Activated CD4-positive, alpha-beta T cell treated with anti-CD3 and anti-CD28 coated beads for 1 hour (primary cell): ENCODE results near the gene SERBP1.
"Not testable (repeated sequence)": the region's sequence is repeated elsewhere in the genome, so short reads cannot be mapped to it uniquely, and the experiment has no call there.

Experiments
- DNase-seq: peaks from one replicate; pipeline ENCODE4 v3.0.0-alpha.2; 2020

Gene SERBP1

GRCh38 chr1:67404212-67404620, 26.0 kb downstream of the SERBP1 start:
- DNase-seq = no peak

GRCh38 chr1:67401443-67401842, 28.8 kb downstream of the SERBP1 start:
- no peak for DNase-seq

GRCh38 chr1:67400029-67400786, 30.0 kb downstream of the SERBP1 start:
- not testable (repeated sequence) for DNase-seq

GRCh38 chr1:67399199-67399993, 30.8 kb downstream of the SERBP1 start:
- DNase-seq = no peak

- DNase-seq = no peak
Observed at GRCh38 chr1:67394548-67394947, 35.7 kb downstream of the SERBP1 start.

- DNase-seq = no peak
Observed at GRCh38 chr1:67393737-67394136, 36.5 kb downstream of the SERBP1 start.

- DNase-seq = no peak
Observed at GRCh38 chr1:67393240-67393639, 37.0 kb downstream of the SERBP1 start.

GRCh38 chr1:67390041-67390887, 39.9 kb downstream of the SERBP1 start:
- DNase-seq = no peak

- DNase-seq = no peak
Observed at GRCh38 chr1:67383999-67384638, 46.1 kb downstream of the SERBP1 start.

- DNase-seq = no peak
Observed at GRCh38 chr1:67382292-67382691, 47.9 kb downstream of the SERBP1 start.

GRCh38 chr1:67381154-67381553, 49.0 kb downstream of the SERBP1 start:
- no peak for DNase-seq

GRCh38 chr1:67377253-67377652, 52.9 kb downstream of the SERBP1 start:
- no peak for DNase-seq

- no peak for DNase-seq
Observed at GRCh38 chr1:67376381-67376780, 53.8 kb downstream of the SERBP1 start.

GRCh38 chr1:67372898-67373297, 57.3 kb downstream of the SERBP1 start:
- DNase-seq = no peak

GRCh38 chr1:67372136-67372535, 58.1 kb downstream of the SERBP1 start:
- no peak for DNase-seq

- DNase-seq = no peak
Observed at GRCh38 chr1:67371681-67372080, 58.5 kb downstream of the SERBP1 start.

GRCh38 chr1:67371043-67371442, 59.2 kb downstream of the SERBP1 start:
- no peak for DNase-seq

- DNase-seq = no peak
Observed at GRCh38 chr1:67368046-67368514, 62.1 kb downstream of the SERBP1 start.

GRCh38 chr1:67367370-67368045, 62.7 kb downstream of the SERBP1 start:
- no peak for DNase-seq

GRCh38 chr1:67361641-67362040, 68.6 kb downstream of the SERBP1 start:
- no peak for DNase-seq

GRCh38 chr1:67359592-67359991, 70.6 kb downstream of the SERBP1 start:
- no peak for DNase-seq
